A673 (cell line): Measurements from ENCODE around the gene AP3S2. TPM values are rescaled to one million over a fixed set of nuclear protein-coding genes. Genes with fewer than 3 reads are reported as not detected.
A peak's percentile ranks its signal among the peaks of the same experiment; 100 is the strongest.
"Not testable (repeated sequence)": the region's sequence is repeated elsewhere in the genome, so short reads cannot be mapped to it uniquely, and the experiment has no call there.

ENCODE experiments used
- BruUV-seq: library from RNA; stranded (reverse); fragments of 400-500 nt; replicated peaks from 2 replicates; lab custom pipeline; 2021; lab: Mats Ljungman, UMichigan
- CTCF ChIA-PET: fragments of 300-600 bp; sonication (Branson Sonifier 250); formaldehyde crosslinking; loops from one replicate; lab custom pipeline; 2022; ENCODE audit warnings: antibody characterized with exemption; lab: Charles Lee
- POLR2A ChIA-PET: fragments of 300-600 bp; sonication (Branson Sonifier 250); formaldehyde crosslinking; loops from one replicate; lab custom pipeline; 2022; ENCODE audit warnings: antibody characterized with exemption; ENCODE audit not compliant: low non-redundant PET; lab: Charles Lee
- DNase-seq: peaks from one replicate; pipeline ENCODE4 v3.0.0-alpha.2; 2015; ENCODE audit warnings: low spot score
- H3K27ac ChIP-seq: fragments of 200-600 bp; sonication (generic); 2 replicates; pipeline ENCODE4 v1.5.1; 2016; ENCODE audit warnings: mixed run types, low read depth, mild to moderate bottlenecking, mixed read lengths, antibody characterized with exemption, low read length; ENCODE audit not compliant: poor library complexity, severe bottlenecking
- H3K27me3 ChIP-seq: fragments of 200-600 bp; sonication (generic); replicated peaks from 2 replicates; pipeline ENCODE4 v1.6.1; 2017; ENCODE audit warnings: mixed run types, low read depth, mild to moderate bottlenecking, mixed read lengths, antibody characterized with exemption, low read length; ENCODE audit not compliant: insufficient read depth, poor library complexity
- H3K36me3 ChIP-seq: fragments of 200-600 bp; sonication (generic); 2 replicates; pipeline ENCODE4 v1.6.1; 2016; ENCODE audit warnings: mixed run types, mild to moderate bottlenecking, mixed read lengths, antibody characterized with exemption, low read length; ENCODE audit not compliant: insufficient read depth, poor library complexity, severe bottlenecking
- H3K4me1 ChIP-seq: fragments of 200-600 bp; sonication (generic); 2 replicates; pipeline ENCODE4 v1.6.1; 2017; ENCODE audit warnings: mixed run types, mild to moderate bottlenecking, mixed read lengths, antibody characterized with exemption, low read length; ENCODE audit not compliant: insufficient read depth, poor library complexity, severe bottlenecking
- H3K4me3 ChIP-seq: fragments of 200-600 bp; sonication (generic); 2 replicates; pipeline ENCODE4 v1.5.1; 2016; ENCODE audit warnings: low read depth, mixed run types, mild to moderate bottlenecking, mixed read lengths, low read length; ENCODE audit not compliant: poor library complexity, severe bottlenecking
- H3K9me3 ChIP-seq: fragments of 200-600 bp; sonication (generic); 2 replicates; pipeline ENCODE4 v1.6.1; 2016; ENCODE audit warnings: mixed run types, low read depth, mild to moderate bottlenecking, mixed read lengths, antibody characterized with exemption, low read length; ENCODE audit not compliant: poor library complexity, severe bottlenecking
- EZH2 ChIP-seq: fragments of 200-600 bp; sonication (generic); IDR thresholded peaks from 2 replicates; pipeline ENCODE4 v1.6.1; 2017; ENCODE audit warnings: borderline replicate concordance, low read depth, mild to moderate bottlenecking, mixed read lengths, antibody characterized with exemption, low read length; ENCODE audit not compliant: poor library complexity, severe bottlenecking
- intact Hi-C: fragments of 100-400 bp; cut with micrococcal nuclease; formaldehyde crosslinking; loops from one replicate; pipeline ENCODE4 v1.10.0; 2022; ENCODE audit not compliant: unreplicated experiment
- total RNA-seq: library from RNA; stranded (reverse); gene quantifications from 2 replicates; pipeline ENCODE4 v1.2.3, GENCODE V29; 2021
- TF ChIP-seq, protein P1 (sequence below): fragments of 300-800, 200-600 bp; sonication (generic); conservative IDR thresholded peaks from 2 replicates; pipeline ENCODE4 v1.5.1; 2017; ENCODE audit warnings: low read depth, mild to moderate bottlenecking, antibody characterized with exemption, low read length, moderate library complexity, mixed read lengths

AP3S2 gene
- total RNA-seq, 1 experiment from 2014 or later = 32.0 TPM

DNA sequence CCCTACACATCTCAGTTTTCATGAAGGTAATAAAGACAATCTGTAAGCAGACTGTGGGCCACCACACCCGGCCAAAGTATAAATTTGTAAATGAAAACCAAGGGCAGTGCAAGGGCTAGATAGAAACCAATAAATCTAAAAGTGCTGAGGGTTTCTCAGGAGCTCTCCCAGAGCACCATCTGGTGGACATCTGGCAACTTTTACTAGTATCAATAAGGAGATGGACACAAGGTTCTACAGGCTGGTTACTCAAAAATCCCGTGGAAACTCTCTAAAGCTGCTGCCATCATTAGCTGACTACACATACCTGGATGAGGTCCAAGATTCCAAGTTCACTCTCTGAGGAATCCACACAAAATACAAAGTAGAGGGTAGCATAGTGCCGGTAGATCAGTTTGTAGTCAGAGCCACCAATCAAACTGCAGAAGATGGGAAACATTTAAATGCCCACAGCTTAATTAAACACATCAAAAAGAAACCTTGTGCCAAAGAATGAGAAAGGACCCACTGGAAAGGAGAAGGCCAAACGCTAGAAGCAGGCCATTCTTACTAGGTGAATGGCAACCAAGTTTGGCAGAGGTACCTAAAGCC, 5.5 kb downstream of the AP3S2 start:
- no peaks in the 10 kb centered on the region for H3K4me1 ChIP-seq
- no TSS peak for BruUV-seq
- intact Hi-C loops = no loop called here
- no peaks in the 10 kb centered on the region for H3K9me3 ChIP-seq
- ChIA-PET CTCF (interaction anchor here (0.7 to 1.9 kb wide), 4 partner anchors 13 to 148 kb away, joined by 3 to 13 read pairs (median 6); no protein-coding TSS in a partner anchor), POLR2A (interaction anchor here (0.7 kb wide), 1 partner anchor 201 kb away, joined by 3 read pairs; no protein-coding TSS in a partner anchor)
- DNase-seq = peak; percentile 48
- peaks cover 28% of the 10 kb centered on the region for H3K36me3 ChIP-seq
- no peak overlapping the region for H3K4me3 ChIP-seq
- no peak for TF ChIP-seq EZH2
- TF ChIP-seq, protein P1, sequence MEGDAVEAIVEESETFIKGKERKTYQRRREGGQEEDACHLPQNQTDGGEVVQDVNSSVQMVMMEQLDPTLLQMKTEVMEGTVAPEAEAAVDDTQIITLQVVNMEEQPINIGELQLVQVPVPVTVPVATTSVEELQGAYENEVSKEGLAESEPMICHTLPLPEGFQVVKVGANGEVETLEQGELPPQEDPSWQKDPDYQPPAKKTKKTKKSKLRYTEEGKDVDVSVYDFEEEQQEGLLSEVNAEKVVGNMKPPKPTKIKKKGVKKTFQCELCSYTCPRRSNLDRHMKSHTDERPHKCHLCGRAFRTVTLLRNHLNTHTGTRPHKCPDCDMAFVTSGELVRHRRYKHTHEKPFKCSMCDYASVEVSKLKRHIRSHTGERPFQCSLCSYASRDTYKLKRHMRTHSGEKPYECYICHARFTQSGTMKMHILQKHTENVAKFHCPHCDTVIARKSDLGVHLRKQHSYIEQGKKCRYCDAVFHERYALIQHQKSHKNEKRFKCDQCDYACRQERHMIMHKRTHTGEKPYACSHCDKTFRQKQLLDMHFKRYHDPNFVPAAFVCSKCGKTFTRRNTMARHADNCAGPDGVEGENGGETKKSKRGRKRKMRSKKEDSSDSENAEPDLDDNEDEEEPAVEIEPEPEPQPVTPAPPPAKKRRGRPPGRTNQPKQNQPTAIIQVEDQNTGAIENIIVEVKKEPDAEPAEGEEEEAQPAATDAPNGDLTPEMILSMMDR = peak; percentile 46; the same call in 1 of the 2 replicates
- H3K27me3 ChIP-seq = no peaks in the 10 kb centered on the region
- no peak overlapping the region for H3K27ac ChIP-seq

DNA sequence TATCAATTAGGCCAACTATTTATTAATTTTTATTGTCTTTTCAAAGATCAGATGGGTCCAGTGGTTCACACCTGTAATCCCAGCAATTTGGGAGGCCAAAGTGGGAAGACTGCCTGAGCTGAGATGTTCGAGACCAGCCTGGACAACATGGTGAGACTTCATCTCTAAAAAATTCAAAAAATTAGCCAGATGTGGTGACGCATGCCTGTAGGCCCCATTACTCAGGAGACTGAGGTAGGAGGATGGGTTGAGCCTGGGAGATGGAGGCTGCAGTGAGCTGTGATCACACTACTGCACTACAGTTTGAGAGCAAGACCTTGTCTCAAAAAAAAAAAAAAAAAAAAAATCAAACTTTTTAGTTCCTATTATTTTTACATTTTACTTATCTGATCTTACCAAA, 8.2 kb downstream of the AP3S2 start:
- Histone ChIP-seq H3K27ac (no peak overlapping the region), H3K4me3 (no peak overlapping the region), H3K36me3 (peaks cover 28% of the 10 kb centered on the region), H3K4me1 (no peaks in the 10 kb centered on the region), H3K27me3 (no peaks in the 10 kb centered on the region), H3K9me3 (no peaks in the 10 kb centered on the region)
- intact Hi-C loops = no loop called here
- POLR2A ChIA-PET = interaction anchor here (0.7 kb wide), 1 partner anchor 154 kb away, joined by 15 read pairs; no protein-coding TSS in a partner anchor
- no peak for DNase-seq
- BruUV-seq = no TSS peak
- no peak for TF ChIP-seq EZH2
- TF ChIP-seq, protein P1 = no peak
- CTCF ChIA-PET = no interaction called here

DNA sequence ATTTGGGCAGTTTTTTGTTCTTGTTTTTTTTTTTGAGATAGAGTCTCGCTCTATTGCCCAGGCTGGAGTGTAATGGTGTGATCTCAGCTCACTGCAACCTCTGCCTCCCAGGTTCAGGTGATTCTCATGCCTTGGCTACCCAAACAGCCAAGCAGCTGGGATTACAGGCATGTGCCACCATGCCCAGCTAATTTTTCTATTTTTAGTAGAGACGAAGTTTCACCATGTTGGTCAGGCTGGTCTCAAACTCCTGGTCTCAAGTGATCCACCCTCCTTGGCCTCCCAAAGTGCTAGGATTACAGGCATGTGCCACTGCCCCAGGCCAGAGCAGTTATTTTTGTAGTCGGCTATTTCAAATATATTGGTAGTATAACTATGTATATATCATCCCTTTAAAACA, 8.6 kb downstream of the AP3S2 start:
- BruUV-seq, H3K27me3 ChIP-seq, DNase-seq, H3K27ac ChIP-seq, CTCF ChIA-PET, H3K4me3 ChIP-seq, intact Hi-C loops, H3K4me1 ChIP-seq, H3K9me3 ChIP-seq: not testable (repeated sequence)
- POLR2A ChIA-PET = interaction anchor here (0.7 kb wide), 1 partner anchor 154 kb away, joined by 15 read pairs; no protein-coding TSS in a partner anchor
- peaks cover 28% of the 10 kb centered on the region for H3K36me3 ChIP-seq
